CD4-positive, alpha-beta T cell treated with Interferon alpha-2 for 1 hour (primary cell): ENCODE data around the gene RNASE12.
"Not testable (repeated sequence)": the region's sequence is repeated elsewhere in the genome, so short reads cannot be mapped to it uniquely, and the experiment has no call there.

Experiments
- DNase-seq, 2 donors: peaks; one replicate each; pipeline ENCODE4 v3.0.0-alpha.2; 2020 to 2022

RNASE12 gene

DNA sequence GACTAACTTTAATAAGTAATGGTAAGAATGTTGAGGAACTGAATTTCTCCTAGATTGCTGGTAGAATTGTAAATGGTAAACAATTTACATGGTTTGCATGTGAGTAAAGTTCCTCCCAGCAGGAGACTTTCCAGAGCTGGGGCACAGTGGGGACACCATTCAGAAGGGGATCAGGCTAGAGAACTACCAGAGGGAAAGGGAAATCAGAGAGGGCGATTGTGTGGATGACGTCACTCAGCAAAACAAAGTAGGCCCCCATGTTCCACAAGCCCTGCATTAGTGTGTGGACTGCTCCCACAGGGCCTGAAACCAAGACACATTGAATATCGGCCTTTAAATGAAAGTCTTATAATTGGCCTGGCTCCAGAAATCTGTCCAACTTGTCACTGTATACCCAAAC, 12.9 kb downstream of the RNASE12 start:
- DNase-seq = no peak

DNA sequence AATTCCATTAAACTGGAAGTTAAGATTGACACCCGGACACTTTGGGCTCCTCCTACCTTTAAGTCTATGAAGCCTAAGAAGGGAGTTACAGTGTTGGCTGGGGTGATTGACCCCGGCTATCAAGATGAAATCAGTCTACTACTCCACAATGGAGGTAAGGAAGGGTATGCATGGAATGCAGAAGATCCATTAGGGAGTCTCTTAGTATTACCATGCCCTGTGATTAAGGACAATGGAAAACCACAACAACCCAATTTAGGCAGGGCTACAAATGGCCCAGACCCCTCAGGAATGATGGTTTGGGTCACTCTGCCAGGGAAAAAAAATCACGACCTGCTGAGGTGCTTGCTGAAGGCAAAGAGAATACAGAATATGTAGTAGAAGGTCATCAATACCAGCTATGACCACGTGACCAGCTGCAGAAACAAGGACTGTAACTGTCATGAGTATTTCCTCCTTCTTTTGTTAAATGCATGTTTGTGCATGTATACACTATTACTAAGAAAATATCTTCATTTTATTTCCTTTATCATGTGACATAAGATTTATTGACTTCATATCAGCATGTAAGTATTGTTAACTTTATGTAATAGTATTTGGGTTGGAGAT, 18.7 kb downstream of the RNASE12 start:
- DNase-seq = not testable (repeated sequence)

DNA sequence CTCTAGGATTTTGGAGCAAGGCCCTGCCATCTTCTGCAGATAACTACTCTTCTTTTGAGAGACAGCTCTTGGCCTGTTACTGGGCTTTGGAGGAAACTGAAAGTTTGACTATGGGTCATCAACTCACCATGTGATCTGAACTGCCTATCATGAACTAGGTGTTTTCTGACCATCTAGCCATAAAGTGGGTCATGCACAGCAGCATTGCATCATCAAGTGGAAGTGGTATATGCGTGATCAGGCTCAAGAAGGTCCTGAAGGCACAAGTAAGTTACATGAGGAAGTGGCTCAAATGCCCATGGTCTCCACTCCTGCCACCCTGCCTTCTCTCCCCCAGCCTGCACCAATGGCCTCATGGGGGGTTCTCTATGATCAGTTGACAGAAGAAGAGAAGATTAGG, 20.5 kb downstream of the RNASE12 start:
- not testable (repeated sequence) for DNase-seq

DNA sequence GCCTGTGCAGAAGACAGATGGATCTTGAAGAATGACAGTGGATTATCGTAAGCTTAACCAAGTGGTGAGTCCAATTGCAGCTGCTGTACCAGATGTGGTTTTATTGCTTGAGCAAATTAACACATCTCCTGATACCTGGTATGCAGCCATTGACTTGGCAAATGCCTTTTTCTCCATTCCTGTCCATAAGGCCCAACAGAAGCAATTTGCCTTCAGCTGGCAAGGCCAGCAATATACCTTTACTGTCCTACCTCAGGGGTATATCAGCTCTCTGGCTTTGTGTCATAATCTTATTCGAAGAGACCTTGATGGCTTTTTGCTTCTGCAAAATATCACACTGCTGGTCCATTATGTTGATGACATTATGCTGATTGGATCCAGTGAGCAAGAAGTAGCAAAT, 21.3 kb downstream of the RNASE12 start:
- not testable (repeated sequence) for DNase-seq

DNA sequence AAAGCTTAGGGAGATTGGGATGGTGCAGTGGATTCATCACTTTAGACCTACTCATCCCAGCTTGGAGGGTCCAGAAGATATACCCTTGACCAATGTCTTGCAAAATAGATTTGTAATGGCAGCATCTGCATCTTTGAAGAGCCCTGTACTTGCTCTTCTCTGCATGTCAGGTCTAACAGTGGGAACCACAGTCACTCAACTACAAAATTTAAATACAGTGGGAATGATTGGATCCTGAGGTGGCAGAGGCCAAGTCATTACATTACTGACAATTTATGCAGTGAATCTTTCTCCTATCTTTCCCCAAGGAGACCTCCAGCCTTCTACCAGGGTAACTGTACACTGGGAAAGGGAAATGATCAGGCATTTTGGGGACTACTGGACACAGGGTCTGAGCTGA, 22.1 kb downstream of the RNASE12 start:
- DNase-seq = no peak

GRCh38 chr14:20568393-20568792, 22.8 kb downstream of the RNASE12 start:
- no peak for DNase-seq

DNA sequence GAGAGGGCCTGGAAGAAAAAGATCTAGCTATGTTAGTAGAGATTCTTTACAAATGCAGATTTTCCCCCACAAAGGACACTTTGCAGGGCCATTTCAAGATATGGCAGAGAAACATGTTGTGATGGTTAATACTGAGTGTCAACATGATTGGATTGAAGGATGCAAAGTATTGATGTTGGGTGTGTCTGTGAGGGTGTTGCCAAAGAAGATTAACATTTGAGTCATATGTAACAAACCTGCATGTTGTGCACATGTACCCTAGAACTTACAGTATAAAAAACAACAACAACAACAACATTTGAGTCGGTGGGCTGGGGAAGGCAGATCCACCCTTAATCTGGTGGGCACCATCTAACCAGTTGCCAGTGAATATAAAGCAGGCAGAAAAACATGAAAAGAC, 24.0 kb downstream of the RNASE12 start:
- DNase-seq = not testable (repeated sequence)

DNA sequence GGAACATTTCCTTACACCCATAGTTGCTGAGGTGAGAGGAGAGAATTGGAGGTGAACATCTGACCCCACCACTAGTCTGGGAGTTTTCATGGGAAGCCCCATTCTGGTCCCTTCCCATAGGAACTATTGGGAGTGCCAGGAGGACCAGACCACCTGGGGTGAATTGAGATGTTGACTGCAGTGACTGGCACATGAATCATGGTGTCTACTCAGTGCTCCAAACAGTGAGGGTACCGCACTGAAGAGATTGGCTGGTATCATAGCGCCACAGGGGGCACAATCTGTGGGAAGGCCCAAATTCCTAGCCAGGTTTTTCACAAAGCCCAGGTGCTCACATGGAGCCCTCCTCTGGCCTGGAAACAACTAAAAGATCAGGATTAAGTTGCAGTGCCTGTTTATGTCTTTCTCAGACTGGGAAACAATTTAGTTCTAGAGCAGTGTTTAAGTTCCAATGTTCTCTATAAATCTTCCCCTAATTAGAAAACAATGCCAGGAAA, 26.6 kb downstream of the RNASE12 start:
- DNase-seq = no peak

DNA sequence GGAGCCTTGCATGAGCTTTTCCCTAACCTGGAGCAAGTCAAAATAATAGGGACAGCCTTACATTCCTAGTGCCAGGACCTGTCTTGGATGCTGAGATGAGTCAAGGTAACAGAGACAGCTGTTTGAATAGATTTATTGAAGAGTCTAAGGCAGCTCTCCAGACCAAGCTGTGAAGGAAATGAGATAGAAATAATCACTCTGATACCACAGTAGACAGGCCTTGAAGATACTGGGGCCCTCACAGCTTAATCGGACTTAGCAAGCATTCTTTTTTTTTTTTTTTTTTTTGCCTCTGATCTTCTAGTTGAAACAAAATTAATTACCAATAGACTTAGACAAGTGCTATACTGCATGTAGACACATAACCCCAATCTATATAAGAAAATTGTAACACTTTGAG, 27.2 kb downstream of the RNASE12 start:
- no peak for DNase-seq

GRCh38 chr14:20560961-20561360, 30.2 kb downstream of the RNASE12 start, which contains the start of gene RNASE9:
RNASE9 (minus strand) TSS chr14:20561047.
- no peak for DNase-seq

DNA sequence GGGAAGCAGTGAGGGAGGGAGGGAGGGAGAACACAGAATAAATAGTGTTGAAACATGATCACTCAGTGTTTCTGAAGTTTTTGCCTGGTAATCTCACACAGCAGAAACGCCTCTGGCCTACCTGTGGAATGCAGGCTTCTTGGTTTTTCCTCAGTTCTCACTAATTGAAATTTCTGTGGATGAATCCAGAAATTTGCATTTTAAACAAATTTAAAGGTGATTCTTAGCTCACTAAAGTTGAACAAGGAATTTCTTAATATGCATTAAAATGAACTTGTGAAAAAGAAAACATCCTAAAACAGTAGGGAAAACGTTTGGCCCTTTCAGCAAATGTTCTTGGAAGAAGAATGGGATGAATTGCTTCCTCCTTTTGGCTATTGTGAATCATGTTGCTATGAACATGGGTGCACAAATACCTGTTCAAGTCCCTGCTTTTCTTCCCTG, 31.7 kb downstream of the RNASE12 start:
- DNase-seq = no peak

GRCh38 chr14:20557212-20557542, 34.0 kb downstream of the RNASE12 start:
- DNase-seq = no peak

DNA sequence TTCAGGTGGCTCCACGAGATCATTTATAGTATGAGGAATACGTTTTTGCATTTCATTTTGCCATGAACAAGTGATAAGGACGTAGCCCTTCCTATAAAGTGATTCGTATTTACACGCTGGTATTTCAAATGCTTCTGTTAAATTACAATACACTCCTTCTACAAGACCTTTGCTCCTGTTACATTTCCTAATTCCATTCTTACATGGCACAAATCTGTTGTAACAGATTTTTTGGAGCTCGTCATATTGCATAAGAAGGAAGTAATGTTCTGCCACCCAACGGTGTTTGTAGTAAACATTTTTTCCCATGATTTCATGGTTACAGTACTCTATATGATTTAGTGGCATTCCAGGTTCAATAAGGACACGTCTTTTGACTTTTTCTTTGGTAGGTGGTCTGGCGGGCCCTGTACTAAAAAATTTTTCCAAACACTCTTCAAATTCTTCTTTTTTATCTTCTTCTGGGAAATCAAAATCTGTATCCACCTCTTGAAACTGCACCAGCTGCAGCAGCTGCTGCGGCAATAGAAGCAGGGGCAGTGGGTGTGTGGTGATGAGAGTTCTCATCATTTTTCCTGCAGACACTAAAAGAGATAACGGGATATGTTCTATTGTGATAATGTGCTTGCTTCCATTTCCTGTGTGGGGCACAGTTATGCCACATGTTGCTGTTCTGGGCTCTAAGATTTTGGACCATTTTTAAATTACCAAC, 34.5 kb downstream of the RNASE12 start:
- DNase-seq = no peak

DNA sequence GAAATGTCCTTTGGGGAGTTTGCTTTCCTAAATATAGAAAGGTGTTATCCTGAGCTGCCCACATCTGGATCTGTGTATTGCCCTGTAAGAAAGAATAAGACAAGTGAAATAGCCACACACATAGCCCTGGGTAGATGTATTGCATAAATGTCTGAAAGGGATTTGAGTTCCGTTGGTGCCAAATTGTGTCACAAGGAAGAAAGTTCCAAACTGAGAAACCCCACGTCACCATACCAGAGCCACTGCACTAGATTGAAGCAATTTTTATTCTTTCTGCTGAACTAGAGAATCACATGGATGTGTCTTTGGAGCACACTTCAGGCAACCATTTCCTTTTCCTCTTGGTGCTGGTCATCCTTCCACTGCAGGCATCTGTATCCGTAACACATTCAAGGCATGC, 35.3 kb downstream of the RNASE12 start:
- no peak for DNase-seq

DNA sequence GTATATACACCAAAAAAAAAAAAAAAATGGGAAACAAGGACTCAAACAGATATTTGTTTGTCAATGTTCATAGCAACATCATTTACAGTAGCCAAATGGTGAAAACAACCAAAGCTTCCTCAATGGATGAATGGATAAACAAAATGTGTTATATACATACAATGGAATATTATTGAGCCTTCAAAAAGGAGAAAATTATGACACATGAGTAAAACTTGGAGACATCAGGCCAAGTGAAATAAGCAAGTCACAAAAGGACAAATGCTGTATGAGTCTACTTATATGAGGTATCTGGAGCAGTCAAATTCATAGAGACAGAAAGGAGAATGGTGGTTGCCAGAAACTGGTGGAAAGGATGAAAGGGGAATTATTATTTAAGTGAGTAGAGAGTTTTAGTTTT, 38.2 kb downstream of the RNASE12 start:
- DNase-seq = no peak

DNA sequence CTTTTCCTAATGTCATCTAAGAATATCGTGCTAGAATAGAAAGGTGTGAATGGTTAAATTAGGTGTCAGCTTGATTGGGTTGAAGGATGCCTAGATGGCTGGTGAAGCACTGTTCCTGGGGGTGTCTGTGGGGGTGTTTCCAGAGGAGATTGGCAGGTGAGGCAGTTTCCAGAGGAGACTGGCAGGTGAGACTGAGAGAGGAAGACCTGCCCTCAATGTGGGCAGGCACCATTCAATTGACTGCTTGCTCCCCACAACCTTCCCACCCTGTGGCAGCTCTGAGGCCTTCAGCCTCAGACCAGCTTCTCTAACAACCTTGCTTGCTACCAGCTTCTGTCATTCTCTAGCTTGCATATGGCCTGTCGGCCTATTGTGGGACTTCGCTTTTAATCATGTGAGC, 39.6 kb downstream of the RNASE12 start:
- no peak for DNase-seq

DNA sequence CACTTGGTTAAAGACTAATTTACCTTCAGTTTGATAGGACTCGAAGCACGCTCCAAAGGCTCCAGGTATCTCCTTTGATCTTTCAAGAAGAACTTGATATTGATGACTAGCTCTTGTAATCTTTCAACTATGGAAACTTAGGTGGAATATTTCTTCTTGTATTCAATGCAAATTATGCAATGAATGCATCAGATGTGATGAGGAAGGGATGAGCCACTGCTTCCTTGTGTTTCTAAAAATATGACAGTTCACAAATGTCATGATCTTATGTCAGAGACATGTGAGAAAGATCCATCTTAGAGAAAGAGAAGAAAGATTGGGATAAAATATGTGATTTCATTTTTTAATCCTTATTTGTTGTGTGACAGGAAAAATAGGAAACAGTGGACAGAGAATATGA, 40.2 kb downstream of the RNASE12 start:
- DNase-seq = no peak

DNA sequence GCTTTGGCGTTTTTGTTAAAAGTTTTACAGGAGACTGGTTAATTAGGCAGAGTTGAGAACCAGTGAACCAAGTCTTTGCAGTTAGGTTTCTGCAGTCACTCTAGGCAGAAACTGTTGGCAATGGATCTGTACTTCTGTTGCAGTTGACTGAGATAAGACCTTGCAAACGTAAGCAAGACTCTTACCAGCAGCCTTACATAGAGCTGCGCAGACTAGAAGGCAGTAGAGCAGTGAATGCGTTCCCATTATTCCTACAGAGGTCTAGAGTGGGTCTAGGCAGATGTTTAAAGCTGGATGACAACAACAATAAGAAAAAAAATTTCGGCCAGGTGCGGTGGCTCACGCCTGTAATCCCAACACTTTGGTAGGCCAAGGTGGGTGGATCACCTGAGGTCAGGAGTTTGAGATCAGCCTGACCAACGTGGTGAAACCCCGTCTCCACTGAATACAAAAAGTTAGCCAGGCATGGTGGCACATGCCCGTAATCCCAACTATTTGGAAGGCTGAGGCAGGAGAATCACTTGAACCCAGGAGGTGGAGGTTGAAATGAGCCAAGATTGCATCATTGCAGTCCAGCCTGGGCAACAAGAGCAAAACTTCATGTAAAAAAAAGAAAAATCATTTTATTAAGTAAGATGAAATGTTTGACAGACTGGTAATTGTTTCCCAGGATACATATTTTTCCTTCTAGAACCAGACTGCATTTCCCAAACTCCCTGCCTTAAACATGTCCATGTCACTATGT, 42.6 kb downstream of the RNASE12 start:
- no peak for DNase-seq

DNA sequence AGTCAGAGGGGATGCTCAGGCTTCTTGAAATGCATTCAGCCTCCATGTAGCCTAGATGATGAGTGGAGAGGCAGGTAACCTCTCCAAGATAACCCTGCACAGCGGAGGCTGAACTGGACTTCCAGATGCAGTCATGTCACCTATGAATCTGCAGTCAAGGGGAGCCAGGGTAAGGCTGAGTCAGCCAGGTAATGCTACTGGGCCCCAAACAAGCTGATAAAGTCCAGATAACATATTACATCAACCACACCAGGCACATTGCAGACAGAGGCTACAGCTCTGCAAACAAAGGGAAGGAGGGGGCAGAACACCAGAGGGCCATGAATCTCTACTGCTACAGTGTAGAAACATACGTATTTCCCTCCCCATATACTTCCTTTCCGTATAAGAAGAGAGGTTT, 44.3 kb downstream of the RNASE12 start:
- DNase-seq = no peak
